Breast epithelium (tissue), 4 donors: ENCODE data around the gene HIPK2. TPM values are rescaled to one million over a fixed set of nuclear protein-coding genes. Genes with fewer than 3 reads are reported as not detected.
A peak's percentile ranks its signal among the peaks of the same experiment; 100 is the strongest.

Experiments used
- DNase-seq, 2 donors: peaks; one replicate each; pipeline ENCODE4 v3.0.0-alpha.2; 2019; ENCODE audit warnings: low spot score in 2 of 2
- H3K27ac ChIP-seq, 2 donors: fragments of 200-600 bp; sonication (generic) in 1 of 2; one replicate each; pipeline ENCODE4 v1.5.1; 2016 to 2019; ENCODE audit warnings: mild to moderate bottlenecking in 1 of 2
- H3K27me3 ChIP-seq, 2 donors: fragments of 200-600 bp; sonication (generic) in 1 of 2; one replicate each; pipeline versions ENCODE4 v1.5.1 to v1.6.0; 2017 to 2019; ENCODE audit warnings: control low read depth in 1 of 2, mild to moderate bottlenecking in 1 of 2
- H3K36me3 ChIP-seq: fragments of 200-600 bp; one replicate; pipeline ENCODE4 v1.5.1; 2019
- H3K4me1 ChIP-seq, 2 donors: fragments of 200-600 bp; sonication (generic); one replicate each; pipeline ENCODE4 v1.5.1; 2016 to 2019; ENCODE audit warnings: control low read depth in 1 of 2
- H3K4me3 ChIP-seq, 3 donors: fragments of 200-600 bp; sonication (generic); 1 replicate in 2 of 3; 2 replicates in 1 of 3; pipeline ENCODE4 v1.5.1; 2016 to 2019; ENCODE audit warnings: mild to moderate bottlenecking in 3 of 3, moderate library complexity in 2 of 3
- H3K9me3 ChIP-seq, 2 donors: fragments of 200-600 bp; sonication (generic) in 1 of 2; one replicate each; pipeline ENCODE4 v1.5.1; 2016 to 2019; ENCODE audit warnings: control low read depth in 1 of 2
- POLR2A ChIP-seq: fragments of 450-650 bp; IDR thresholded peaks from one replicate; pipeline ENCODE4 v1.6.1; 2016; ENCODE audit warnings: antibody characterized with exemption, mild to moderate bottlenecking, moderate library complexity
- POLR2AphosphoS5 ChIP-seq, 3 donors: sonication (generic); formaldehyde crosslinking; IDR thresholded peaks; one replicate each; pipeline ENCODE4 v1.6.1; 2017; ENCODE audit warnings: antibody characterized with exemption in 3 of 3
- intact Hi-C: fragments of 100-400 bp; cut with DNase I; formaldehyde crosslinking; loops from one replicate; pipeline ENCODE4 v1.15.1; 2023; ENCODE audit warnings: low total_unique reads
- total RNA-seq, 3 donors: library from RNA; depleted of rRNA; stranded (reverse); fragments of >200 nt; gene quantifications; one replicate each; pipeline ENCODE4 v1.1.0, GENCODE V29; 2016
- TF ChIP-seq, protein P1 (sequence below), 3 donors: fragments of 450-650 bp; IDR thresholded peaks; one replicate each; pipeline ENCODE4 v1.5.1; 2016 to 2017; ENCODE audit warnings: antibody characterized with exemption in 3 of 3, mild to moderate bottlenecking in 3 of 3, moderate library complexity in 3 of 3

Gene HIPK2
- total RNA-seq, 3 donors from 2014 or later = 26.4 to 31.8 (median 31.1) TPM

DNA sequence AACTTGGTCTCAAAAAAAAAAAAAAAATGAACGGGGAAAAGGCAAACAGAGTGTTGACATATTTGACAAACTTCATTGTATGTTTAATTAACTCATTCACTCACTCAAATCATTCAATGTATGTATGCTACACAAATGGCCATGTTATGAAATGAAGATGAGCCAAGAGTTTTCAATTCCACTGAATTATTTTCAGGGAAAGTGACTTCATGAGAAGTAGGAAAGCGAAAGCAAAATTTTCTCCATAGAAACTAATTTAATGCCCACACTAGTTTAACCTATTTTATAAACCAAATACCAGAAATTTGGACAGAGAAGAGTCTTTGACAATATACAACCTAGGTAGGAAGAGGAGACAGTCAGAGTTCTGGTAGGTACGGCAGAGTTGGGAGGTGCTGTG, 119.5 kb downstream of the HIPK2 start:
- Histone ChIP-seq H3K9me3 (no peaks in the 10 kb centered on the region), H3K36me3 (no peaks in the 10 kb centered on the region), H3K27me3 (no peaks in the 10 kb centered on the region), H3K4me3 (peak overlapping the region in 1 of 3 donors; percentile 9), H3K27ac (peak overlapping the region; percentile 72 to 81), H3K4me1 (no peaks in the 10 kb centered on the region)
- intact Hi-C loops = no loop called here
- DNase-seq = no peak
- TF ChIP-seq, protein P1, sequence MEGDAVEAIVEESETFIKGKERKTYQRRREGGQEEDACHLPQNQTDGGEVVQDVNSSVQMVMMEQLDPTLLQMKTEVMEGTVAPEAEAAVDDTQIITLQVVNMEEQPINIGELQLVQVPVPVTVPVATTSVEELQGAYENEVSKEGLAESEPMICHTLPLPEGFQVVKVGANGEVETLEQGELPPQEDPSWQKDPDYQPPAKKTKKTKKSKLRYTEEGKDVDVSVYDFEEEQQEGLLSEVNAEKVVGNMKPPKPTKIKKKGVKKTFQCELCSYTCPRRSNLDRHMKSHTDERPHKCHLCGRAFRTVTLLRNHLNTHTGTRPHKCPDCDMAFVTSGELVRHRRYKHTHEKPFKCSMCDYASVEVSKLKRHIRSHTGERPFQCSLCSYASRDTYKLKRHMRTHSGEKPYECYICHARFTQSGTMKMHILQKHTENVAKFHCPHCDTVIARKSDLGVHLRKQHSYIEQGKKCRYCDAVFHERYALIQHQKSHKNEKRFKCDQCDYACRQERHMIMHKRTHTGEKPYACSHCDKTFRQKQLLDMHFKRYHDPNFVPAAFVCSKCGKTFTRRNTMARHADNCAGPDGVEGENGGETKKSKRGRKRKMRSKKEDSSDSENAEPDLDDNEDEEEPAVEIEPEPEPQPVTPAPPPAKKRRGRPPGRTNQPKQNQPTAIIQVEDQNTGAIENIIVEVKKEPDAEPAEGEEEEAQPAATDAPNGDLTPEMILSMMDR (IDR thresholded peaks at IDR 0.05) = no peak
- TF ChIP-seq POLR2A (no peak), POLR2AphosphoS5 (IDR thresholded peaks at IDR 0.05) (no peak)

DNA sequence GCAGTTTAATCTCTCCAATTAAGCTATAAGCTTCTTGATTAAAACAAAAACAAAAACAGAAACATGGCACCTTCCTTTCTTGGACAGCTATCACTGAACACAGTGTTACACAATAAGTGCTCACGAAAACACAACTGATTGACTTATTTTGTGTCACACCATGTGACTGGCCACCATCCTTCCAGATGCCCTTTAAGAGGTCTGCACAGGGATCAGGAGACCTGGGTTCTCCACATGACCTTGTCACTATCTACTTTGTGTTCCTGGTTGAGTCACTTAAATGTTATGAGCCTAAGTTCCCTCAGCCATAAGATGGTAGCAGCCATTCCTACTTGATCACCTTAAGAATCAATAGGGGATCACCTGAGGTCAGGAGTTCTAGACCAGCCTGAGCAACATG, 120.1 kb downstream of the HIPK2 start:
- no peaks in the 10 kb centered on the region for H3K27me3 ChIP-seq
- peak overlapping the region in 1 of 2 donors; percentile 20 for H3K27ac ChIP-seq
- no peaks in the 10 kb centered on the region for H3K4me1 ChIP-seq
- TF ChIP-seq, protein P1 (IDR thresholded peaks at IDR 0.05) = no peak
- TF ChIP-seq POLR2AphosphoS5 (IDR thresholded peaks at IDR 0.05) (no peak), POLR2A (no peak)
- no peaks in the 10 kb centered on the region for H3K36me3 ChIP-seq
- no peaks in the 10 kb centered on the region for H3K9me3 ChIP-seq
- no peak overlapping the region for H3K4me3 ChIP-seq
- DNase-seq = no peak
- intact Hi-C loops = no loop called here

DNA sequence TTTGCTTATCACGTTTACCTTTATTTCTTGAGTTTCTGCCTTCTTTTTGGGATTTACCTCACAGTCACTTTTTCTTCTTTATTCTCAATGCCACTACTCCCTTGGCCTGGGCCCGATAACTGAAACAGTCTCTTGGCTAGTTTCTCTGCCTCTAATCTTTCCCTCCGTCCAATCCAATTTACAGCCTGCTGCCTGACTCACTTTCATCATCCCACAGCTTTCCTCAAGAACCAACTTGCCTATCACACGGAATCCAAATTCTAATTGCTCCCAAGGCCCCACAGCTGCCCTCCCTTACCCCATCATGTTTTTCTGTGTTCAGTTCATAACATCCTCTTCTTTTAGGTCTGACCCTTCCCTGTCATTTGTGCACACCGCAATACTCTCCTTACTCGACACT, 121.4 kb downstream of the HIPK2 start:
- Histone ChIP-seq H3K27ac (no peak overlapping the region), H3K27me3 (no peaks in the 10 kb centered on the region), H3K4me3 (no peak overlapping the region), H3K9me3 (no peaks in the 10 kb centered on the region), H3K4me1 (no peaks in the 10 kb centered on the region), H3K36me3 (no peaks in the 10 kb centered on the region)
- DNase-seq = no peak
- intact Hi-C loops = no loop called here
- no peak for TF ChIP-seq POLR2A
- TF ChIP-seq POLR2AphosphoS5 (IDR thresholded peaks at IDR 0.05) = no peak
- TF ChIP-seq, protein P1 (IDR thresholded peaks at IDR 0.05) = no peak

DNA sequence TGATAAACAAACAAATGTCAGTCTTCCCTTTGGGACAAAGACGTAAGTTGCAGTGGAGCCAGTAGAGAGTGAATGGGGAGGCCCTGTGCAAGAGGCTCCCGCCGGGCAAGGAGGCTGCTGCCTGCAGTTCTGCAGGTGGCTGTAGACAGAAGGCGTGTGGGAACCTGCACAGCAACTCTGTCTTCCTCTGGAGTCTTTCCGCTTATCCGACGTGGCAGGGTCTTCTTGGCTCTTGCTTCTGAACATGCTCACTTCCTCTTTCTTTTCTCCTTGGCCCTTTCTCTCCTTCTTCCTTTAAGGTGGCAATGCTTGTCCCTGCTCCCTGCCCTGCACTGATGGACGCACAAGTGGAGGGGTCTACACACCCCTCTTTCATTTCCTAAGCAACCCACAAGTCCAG, 122.5 kb downstream of the HIPK2 start:
- intact Hi-C loops = no loop called here

DNA sequence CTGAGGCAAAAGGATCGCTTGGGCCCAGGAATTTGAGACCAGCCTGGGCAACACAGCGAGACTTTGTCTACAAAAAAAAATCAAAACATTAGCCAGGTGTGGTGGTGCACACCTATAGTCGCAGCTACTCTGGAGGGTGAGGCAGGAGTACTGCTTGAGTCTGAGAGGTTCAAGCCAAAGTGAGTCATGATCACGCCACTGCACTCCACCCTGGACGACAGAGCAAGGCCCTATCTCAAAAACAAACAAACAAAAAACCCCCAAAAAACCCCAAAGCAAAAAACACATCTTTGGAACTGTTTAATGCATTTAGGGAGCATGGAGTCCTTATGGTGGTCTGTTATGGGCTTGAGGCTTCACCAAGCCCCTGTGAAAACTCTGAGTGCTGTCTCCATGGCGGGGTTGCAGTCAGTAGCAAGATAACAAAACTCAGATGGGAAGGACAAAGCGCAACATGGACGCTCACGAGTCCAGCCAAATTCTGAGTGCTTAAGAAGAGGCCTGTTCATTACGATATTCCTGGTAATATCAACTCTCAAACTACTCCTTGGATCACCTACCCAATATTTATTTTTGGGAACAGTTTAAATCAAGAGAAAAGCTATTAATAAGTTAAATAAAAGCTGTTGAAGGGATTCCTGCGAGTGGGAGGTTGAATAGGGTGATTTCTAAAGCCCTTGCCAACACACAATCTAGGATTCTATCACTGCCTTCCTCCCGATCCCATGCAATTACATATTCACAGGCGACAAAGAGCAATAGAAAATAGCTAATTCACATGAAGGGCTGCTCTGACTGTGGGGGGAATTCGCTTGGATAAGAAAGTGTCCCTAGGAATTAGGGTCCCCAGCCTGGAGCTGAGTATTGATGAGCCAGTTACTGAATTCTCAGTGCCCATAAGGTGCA, 123.3 kb downstream of the HIPK2 start:
- Histone ChIP-seq H3K4me3 (no peak overlapping the region), H3K27ac (no peak overlapping the region), H3K27me3 (no peaks in the 10 kb centered on the region), H3K9me3 (no peaks in the 10 kb centered on the region), H3K4me1 (no peaks in the 10 kb centered on the region), H3K36me3 (no peaks in the 10 kb centered on the region)
- intact Hi-C loops = no loop called here
- TF ChIP-seq POLR2A (no peak), POLR2AphosphoS5 (IDR thresholded peaks at IDR 0.05) (no peak)
- TF ChIP-seq, protein P1 (IDR thresholded peaks at IDR 0.05) = no peak
- DNase-seq = no peak

More for the DNA sequence above, 122.5 kb downstream of the HIPK2 start:
- no peak for DNase-seq
- Histone ChIP-seq H3K4me1 (no peaks in the 10 kb centered on the region), H3K4me3 (no peak overlapping the region), H3K27ac (no peak overlapping the region), H3K9me3 (no peaks in the 10 kb centered on the region), H3K36me3 (no peaks in the 10 kb centered on the region), H3K27me3 (no peaks in the 10 kb centered on the region)
- no peak for TF ChIP-seq POLR2A
